ENCODE data around the gene METTL25.

METTL25 gene

GRCh38 chr12:82406651-82407050 is 48.3 kb downstream of the METTL25 start:
- no peak for DNase-seq

- DNase-seq = no peak
Measured at GRCh38 chr12:82407481-82407880, 49.2 kb downstream of the METTL25 start.

- no peak for DNase-seq
Measured at GRCh38 chr12:82408844-82409243, 50.5 kb downstream of the METTL25 start.

GRCh38 chr12:82411546-82412230 is 53.4 kb downstream of the METTL25 start:
- DNase-seq = no peak

- DNase-seq = no peak
Measured at GRCh38 chr12:82412246-82412645, 53.9 kb downstream of the METTL25 start.

GRCh38 chr12:82414044-82414443 is 55.7 kb downstream of the METTL25 start:
- no peak for DNase-seq

GRCh38 chr12:82414926-82415325 is 56.6 kb downstream of the METTL25 start:
- no peak for DNase-seq

- DNase-seq = no peak
Measured at GRCh38 chr12:82415402-82415801, 57.1 kb downstream of the METTL25 start.

DNA sequence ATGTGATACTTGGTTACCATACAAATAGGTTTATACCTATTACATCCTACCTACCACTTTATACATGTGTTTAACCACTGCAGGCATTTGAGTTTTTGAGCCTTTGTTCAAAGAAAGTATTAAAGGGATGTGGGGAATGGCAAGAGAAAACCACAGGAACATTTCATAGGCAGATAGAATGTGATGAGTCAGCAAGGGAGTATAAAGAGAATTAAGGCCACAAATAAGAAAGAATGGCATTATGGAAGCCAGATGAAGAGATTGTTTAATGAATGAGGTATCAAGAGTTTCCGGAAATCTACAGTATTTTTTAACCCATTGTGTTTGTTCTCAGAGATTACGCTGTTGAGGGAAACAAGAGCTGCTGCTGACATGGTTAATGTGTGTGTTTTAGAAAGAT is 66.9 kb downstream of the METTL25 start:
- no peak for DNase-seq

- DNase-seq = no peak
Measured at GRCh38 chr12:82426081-82426480, 67.8 kb downstream of the METTL25 start.

- DNase-seq = no peak
Measured at GRCh38 chr12:82426586-82426985, 68.3 kb downstream of the METTL25 start.

DNA sequence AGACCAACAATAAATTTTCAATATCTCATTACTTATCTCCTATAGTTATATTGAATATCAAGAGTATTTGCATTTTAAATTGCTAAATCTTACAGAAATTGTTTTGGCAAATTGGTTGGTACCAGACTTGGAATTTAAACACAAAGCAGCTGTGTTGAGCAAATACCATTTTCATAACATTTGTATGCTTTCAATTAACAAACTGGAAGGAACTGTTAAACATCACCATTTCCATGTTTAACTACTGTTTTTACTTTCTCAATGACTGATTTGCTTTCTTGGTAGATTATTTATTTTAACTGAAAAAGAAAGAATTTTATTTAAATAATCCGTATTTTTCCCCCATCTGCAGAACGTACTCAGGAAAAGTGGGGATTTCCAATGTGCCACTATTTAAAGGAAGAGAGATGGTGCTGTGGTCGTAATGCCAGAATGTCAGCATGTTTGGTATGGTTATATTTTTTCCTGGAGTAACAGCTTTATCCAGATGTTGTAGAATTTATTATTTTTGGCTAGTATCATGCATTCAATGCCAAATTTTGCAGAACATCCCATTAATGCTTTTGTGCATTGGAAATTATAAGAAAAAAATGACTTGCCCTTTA is 72.3 kb downstream of the METTL25 start:
- no peak for DNase-seq

- no peak for DNase-seq
Measured at GRCh38 chr12:82434392-82434911, 76.1 kb downstream of the METTL25 start.

DNA sequence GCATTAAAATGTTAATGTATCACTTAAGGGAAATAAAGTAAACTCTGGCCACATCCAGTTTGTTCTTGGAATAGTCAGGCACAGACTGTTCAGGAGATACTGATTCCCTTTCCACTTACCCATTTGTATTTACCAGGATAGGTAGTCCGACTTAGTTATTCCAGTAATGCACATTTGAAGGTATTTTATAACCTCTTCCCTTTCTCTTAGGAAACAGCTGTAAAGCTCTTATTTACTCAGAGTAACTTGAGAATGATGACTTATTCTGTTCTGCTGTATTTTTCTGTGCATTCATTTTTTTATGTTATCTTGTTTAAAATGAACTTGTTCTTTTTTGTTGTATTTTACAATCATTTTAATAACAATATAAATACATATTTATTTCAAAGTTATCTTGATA is 78.0 kb downstream of the METTL25 start:
- no peak for DNase-seq

- no peak for DNase-seq
Measured at GRCh38 chr12:82437744-82438143, 79.4 kb downstream of the METTL25 start.

DNA sequence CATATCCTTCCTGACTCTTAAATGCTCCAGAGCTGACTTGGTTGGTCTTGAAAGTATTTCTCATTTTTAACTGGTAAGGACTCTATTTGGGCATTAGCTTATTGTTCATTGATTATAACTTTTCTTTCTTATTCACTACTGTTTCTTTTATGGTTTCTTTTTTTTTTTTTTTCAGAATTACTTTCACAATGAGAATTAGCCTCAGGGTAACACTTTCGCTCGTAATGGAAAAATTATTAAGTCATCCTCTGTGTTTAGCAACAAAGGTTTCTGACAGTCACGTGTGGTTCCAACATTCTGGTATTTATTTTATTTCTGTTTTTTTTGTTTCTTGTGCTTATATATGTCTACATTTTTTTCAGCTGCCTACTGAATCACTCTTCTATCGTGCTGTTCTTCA is 80.0 kb downstream of the METTL25 start:
- DNase-seq = no peak

DNA sequence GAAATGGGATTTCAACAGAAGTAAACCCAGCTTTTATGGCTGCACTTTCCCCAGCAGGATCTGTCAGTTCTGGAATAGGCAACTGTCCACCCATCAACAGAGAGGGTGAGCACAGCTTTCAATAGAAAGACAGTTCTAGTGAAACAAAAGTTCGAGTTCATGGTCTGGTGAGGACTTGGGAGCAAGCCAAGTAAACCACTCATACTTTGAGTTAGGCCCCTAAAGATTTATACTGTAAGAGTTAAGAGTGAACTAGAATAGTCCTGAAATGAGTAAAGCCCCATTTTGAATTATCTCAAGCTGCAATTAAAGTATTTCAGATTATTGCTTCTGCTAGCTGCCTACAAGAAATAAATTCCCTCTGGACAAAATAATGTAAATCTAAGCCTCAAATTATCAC is 82.6 kb downstream of the METTL25 start:
- no peak for DNase-seq

DNA sequence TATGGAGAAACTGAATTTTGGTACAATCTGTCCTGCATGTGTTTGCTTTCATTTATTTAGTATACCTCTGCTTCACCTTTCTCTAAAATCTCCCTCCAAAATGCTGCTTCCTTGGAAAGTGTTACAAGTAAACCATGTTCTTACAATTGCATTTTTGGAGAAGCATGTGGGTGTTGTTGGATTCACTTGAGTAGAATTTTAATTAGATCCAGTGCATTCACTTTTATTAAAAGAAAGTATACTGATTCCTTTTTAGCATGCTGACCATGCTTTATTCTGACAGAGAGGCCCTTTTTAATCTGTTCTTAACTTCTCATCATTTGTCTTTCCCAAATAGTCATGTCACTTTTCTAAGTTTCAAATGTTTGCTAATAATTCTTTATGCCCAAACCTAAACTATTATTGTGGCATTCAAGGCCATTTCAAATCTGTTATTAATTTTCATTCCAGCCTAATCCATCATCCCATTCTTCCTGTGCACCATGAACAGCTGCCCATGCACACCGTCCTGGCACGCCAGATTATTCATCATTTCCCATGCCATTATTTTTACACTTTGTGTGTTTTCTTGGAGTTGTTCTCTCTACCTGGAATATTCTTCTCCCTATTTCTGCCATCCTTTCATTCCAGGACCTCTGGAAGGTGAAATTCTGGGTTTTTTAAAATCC is 90.7 kb downstream of the METTL25 start:
- DNase-seq = no peak

DNA sequence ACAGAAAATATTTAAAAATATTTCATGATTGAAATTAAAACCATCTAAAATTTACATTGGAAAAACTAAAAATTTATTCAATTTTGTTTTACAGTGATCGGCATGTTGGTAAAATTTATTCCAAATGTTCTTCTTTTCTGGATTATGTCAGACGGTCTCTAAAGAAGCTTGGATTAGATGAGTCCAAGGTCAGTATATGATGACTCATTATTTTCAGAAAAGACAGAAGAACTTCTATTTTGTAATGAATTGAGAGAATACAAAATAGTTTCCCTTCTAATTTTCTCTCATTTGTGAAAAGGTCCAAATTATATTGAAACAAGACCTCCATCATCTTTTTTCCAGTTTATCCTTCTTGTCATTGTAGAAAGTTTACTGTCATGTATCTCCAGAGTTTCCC is 98.3 kb downstream of the METTL25 start:
- DNase-seq = no peak

DNA sequence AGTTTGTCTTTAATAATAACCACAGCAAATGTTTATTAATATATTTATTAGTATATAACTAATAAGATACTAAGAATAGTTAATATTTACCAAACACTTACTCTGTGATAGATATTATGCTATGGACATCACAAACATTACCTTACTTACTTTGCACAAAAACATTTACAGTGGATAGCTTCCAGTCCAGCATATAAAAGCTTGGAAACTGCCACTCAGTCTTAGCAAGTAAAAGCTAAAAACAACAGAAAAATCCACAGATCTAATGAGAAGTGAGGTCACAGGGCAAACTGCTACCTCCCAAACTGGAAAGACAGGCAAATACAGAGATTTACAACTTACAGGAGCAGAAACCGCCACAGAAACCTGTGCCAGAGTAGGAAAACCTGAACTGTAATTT is 99.8 kb downstream of the METTL25 start:
- no peak for DNase-seq

DNA sequence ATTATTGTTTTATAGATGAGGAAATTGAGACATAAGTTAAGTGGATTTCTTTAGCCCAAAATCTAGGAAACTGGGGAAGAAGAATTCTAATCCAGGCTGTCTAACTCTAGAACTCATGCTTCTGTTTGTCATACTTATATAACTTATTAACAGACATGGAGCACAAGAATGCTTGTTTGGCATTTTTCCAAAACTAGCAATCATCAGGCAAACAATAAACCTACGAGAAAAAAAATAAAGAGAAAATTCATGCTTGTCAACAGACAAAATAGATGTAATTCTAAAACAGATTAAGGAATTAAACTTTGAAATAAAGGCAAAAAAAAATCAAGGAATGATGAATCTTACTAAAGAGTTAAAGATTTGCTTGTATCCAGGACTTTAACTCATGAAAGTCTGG is 103.1 kb downstream of the METTL25 start:
- no peak for DNase-seq

GRCh38 chr12:82461836-82462235 is 103.5 kb downstream of the METTL25 start:
- DNase-seq = no peak

- DNase-seq = no peak
Measured at GRCh38 chr12:82468563-82468962, 110.2 kb downstream of the METTL25 start.

DNA sequence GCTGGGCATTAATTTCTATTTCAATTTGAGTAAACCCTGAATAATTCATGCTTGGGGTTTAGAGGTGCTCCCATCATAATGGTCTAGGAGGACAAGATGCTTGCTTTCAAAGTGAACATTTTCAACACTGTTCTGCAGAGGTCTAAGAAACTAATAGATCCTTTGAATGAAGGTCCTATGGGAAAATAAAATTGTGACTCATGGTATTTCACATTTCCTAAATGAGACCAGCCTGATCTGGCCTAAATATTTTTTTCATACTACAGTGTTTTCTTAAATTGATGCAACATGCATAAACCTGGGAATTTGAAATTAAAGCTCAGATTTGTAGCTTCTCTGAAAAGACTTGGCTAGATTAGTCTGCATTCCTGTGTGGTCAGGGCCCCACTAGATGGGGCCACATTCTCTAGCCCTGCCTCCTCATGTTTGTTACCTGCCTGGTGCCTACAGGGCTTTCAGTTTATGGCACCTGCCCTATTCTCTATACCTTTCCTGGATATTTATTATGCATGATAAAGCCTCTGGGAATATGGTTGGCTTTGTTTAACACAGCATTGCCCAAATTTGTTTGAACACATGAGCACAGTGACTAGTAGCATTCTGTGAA is 112.7 kb downstream of the METTL25 start:
- DNase-seq = no peak

Data from stimulated activated CD8-positive, alpha-beta memory T cell treated with anti-CD3 and anti-CD28 coated beads, Interleukin-4, amount 100 ng/mL, for 48 hours (primary cell).